HEK293 (cell line): Measurements from ENCODE around the gene KLC4.
A peak's percentile ranks its signal among the peaks of the same experiment; 100 is the strongest.

Experiments
- AEBP2 ChIP-seq: fragments of 450-650 bp; formaldehyde crosslinking; IDR thresholded peaks from 2 replicates; pipeline ENCODE4 v1.5.1; 2016; ENCODE audit warnings: missing biosample characterization, missing genetic modification characterization, borderline replicate concordance
- ATF2 ChIP-seq: fragments of 450-650 bp; formaldehyde crosslinking; IDR thresholded peaks from 2 replicates; pipeline ENCODE4 v1.5.1; 2016; ENCODE audit warnings: missing biosample characterization, missing genetic modification characterization, low read depth
- CTCF ChIP-seq: fragments of 450-650 bp; formaldehyde crosslinking; IDR thresholded peaks from 2 replicates; pipeline ENCODE4 v1.5.1; 2016; ENCODE audit warnings: missing biosample characterization, missing genetic modification characterization
- EGR2 ChIP-seq: fragments of 450-650 bp; formaldehyde crosslinking; IDR thresholded peaks from 2 replicates; pipeline ENCODE4 v1.5.1; 2016; ENCODE audit warnings: low read depth, missing biosample characterization, missing genetic modification characterization
- MYNN ChIP-seq: fragments of 450-650 bp; formaldehyde crosslinking; IDR thresholded peaks from 2 replicates; pipeline ENCODE4 v1.5.1; 2016; ENCODE audit warnings: missing biosample characterization, missing genetic modification characterization, borderline replicate concordance
- PRDM1 ChIP-seq: fragments of 450-650 bp; formaldehyde crosslinking; IDR thresholded peaks from 2 replicates; pipeline ENCODE4; 2016; ENCODE audit warnings: missing biosample characterization, missing genetic modification characterization
- SCRT2 ChIP-seq: fragments of 450-650 bp; formaldehyde crosslinking; IDR thresholded peaks from 2 replicates; pipeline ENCODE4 v1.5.1; 2016; ENCODE audit warnings: missing biosample characterization, missing genetic modification characterization
- SETDB1 ChIP-seq: IDR thresholded peaks from one replicate; pipeline ENCODE4 v1.6.1; 2017; ENCODE audit warnings: mild to moderate bottlenecking, low read length, moderate library complexity, mixed read lengths; ENCODE audit not compliant: insufficient read length
- TSHZ1 ChIP-seq: fragments of 450-650 bp; formaldehyde crosslinking; IDR thresholded peaks from 2 replicates; pipeline ENCODE4 v1.5.1; 2016; ENCODE audit warnings: missing biosample characterization, missing genetic modification characterization, borderline replicate concordance
- YY1 ChIP-seq: fragments of 450-650 bp; formaldehyde crosslinking; IDR thresholded peaks from 2 replicates; pipeline ENCODE4 v1.5.1; 2018; ENCODE audit warnings: missing biosample characterization, missing genetic modification characterization
- YY2 ChIP-seq: fragments of 450-650 bp; formaldehyde crosslinking; IDR thresholded peaks from 2 replicates; pipeline ENCODE4 v1.5.1; 2016; ENCODE audit warnings: missing biosample characterization, missing genetic modification characterization
- ZFHX2 ChIP-seq: fragments of 450-650 bp; formaldehyde crosslinking; conservative IDR thresholded peaks from 2 replicates; pipeline ENCODE4 v1.5.1; 2016; ENCODE audit warnings: missing biosample characterization, missing genetic modification characterization
- ZNF140 ChIP-seq: fragments of 450-650 bp; formaldehyde crosslinking; IDR thresholded peaks from 2 replicates; pipeline ENCODE4 v1.5.1; 2016; ENCODE audit warnings: missing biosample characterization, missing genetic modification characterization
- ZNF19 ChIP-seq: fragments of 450-650 bp; formaldehyde crosslinking; IDR thresholded peaks from 2 replicates; pipeline ENCODE4; 2016; ENCODE audit warnings: missing biosample characterization, missing genetic modification characterization, low read depth
- ZNF221 ChIP-seq: fragments of 450-650 bp; formaldehyde crosslinking; IDR thresholded peaks from 2 replicates; pipeline ENCODE4 v1.5.1; 2017; ENCODE audit warnings: missing biosample characterization, missing genetic modification characterization, borderline replicate concordance
- ZNF341 ChIP-seq: fragments of 450-650 bp; formaldehyde crosslinking; IDR thresholded peaks from 2 replicates; pipeline ENCODE4; 2016; ENCODE audit warnings: low read depth, missing biosample characterization, missing genetic modification characterization
- ZNF354C ChIP-seq: fragments of 450-650 bp; formaldehyde crosslinking; IDR thresholded peaks from 2 replicates; pipeline ENCODE4 v1.5.1; 2016; ENCODE audit warnings: missing biosample characterization, missing genetic modification characterization, low read depth, borderline replicate concordance
- ZNF600 ChIP-seq: fragments of 450-650 bp; formaldehyde crosslinking; IDR thresholded peaks from 2 replicates; pipeline ENCODE4 v1.5.1; 2016; ENCODE audit warnings: missing biosample characterization, missing genetic modification characterization
- ZNF645 ChIP-seq: fragments of 450-650 bp; formaldehyde crosslinking; IDR thresholded peaks from 2 replicates; pipeline ENCODE4; 2016; ENCODE audit warnings: missing biosample characterization, missing genetic modification characterization
- ZNF664 ChIP-seq: fragments of 450-650 bp; formaldehyde crosslinking; IDR thresholded peaks from 2 replicates; pipeline ENCODE4 v1.5.1; 2016; ENCODE audit warnings: missing biosample characterization, missing genetic modification characterization
- ZNF837 ChIP-seq: fragments of 450-650 bp; formaldehyde crosslinking; IDR thresholded peaks from 2 replicates; pipeline ENCODE4 v1.5.1; 2016; ENCODE audit warnings: missing biosample characterization, missing genetic modification characterization
- TF ChIP-seq, protein P1 (sequence below): fragments of 450-650 bp; formaldehyde crosslinking; IDR thresholded peaks from 2 replicates; pipeline ENCODE4 v1.5.1; 2016; ENCODE audit warnings: missing biosample characterization, missing genetic modification characterization

KLC4 gene

GRCh38 chr6:43052842-43053544, 6.4 kb upstream of the KLC4 start (continued):
- no peak for TF ChIP-seq AEBP2 (tag by site-specific recombination)
- no peak for TF ChIP-seq PRDM1 (tag by site-specific recombination)
- TF ChIP-seq CTCF (tag by site-specific recombination): peak; percentile 77; the same call in 1 of the 2 replicates
- TF ChIP-seq YY1 (tag by site-specific recombination): no peak
- TF ChIP-seq ZNF140 (tag by site-specific recombination): no peak
- TF ChIP-seq ZNF19 (tag by site-specific recombination): no peak
- TF ChIP-seq YY2 (tag by site-specific recombination): no peak
- peak; percentile 83 for TF ChIP-seq ZFHX2 (tag by site-specific recombination)
- no peak for TF ChIP-seq ZNF645
- no peak for TF ChIP-seq ZNF664 (tag by site-specific recombination)
- no peak for TF ChIP-seq ZNF221 (tag by site-specific recombination)
- no peak for TF ChIP-seq ZNF354C
- peak; percentile 65; the same call in 1 of the 2 replicates for TF ChIP-seq SCRT2 (tag by site-specific recombination)
- peak; percentile 94 for TF ChIP-seq ZNF600 (tag by site-specific recombination)
- TF ChIP-seq EGR2 (tag by site-specific recombination): peak; percentile 87
- peak; percentile 41; the same call in 1 of the 2 replicates for TF ChIP-seq ZNF341 (tag by site-specific recombination)
- TF ChIP-seq ZNF837: peak; percentile 64; the same call in 1 of the 2 replicates
- 0 out of 2 replicates have a peak, but pooled peaks have one; percentile 32 for TF ChIP-seq TSHZ1
- TF ChIP-seq SETDB1: no peak
- TF ChIP-seq, protein P1, sequence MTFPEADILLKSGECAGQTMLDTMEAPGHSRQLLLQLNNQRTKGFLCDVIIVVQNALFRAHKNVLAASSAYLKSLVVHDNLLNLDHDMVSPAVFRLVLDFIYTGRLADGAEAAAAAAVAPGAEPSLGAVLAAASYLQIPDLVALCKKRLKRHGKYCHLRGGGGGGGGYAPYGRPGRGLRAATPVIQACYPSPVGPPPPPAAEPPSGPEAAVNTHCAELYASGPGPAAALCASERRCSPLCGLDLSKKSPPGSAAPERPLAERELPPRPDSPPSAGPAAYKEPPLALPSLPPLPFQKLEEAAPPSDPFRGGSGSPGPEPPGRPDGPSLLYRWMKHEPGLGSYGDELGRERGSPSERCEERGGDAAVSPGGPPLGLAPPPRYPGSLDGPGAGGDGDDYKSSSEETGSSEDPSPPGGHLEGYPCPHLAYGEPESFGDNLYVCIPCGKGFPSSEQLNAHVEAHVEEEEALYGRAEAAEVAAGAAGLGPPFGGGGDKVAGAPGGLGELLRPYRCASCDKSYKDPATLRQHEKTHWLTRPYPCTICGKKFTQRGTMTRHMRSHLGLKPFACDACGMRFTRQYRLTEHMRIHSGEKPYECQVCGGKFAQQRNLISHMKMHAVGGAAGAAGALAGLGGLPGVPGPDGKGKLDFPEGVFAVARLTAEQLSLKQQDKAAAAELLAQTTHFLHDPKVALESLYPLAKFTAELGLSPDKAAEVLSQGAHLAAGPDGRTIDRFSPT (tag by site-specific recombination): no peak
- TF ChIP-seq MYNN: peak; percentile 96
- TF ChIP-seq ATF2 (tag by site-specific recombination): no peak
